Suprapubic skin (tissue), 4 donors: ENCODE measurements around the gene CFAP65.

Source experiments
- CTCF ChIP-seq, 2 donors: fragments of 200-600 bp in 1 of 2; fragments of 450-650 bp in 1 of 2; sonication (generic) in 1 of 2; IDR thresholded peaks; one replicate each; pipeline ENCODE4 v1.5.1; 2016 to 2019; ENCODE audit warnings: antibody characterized with exemption in 2 of 2, mild to moderate bottlenecking in 1 of 2, moderate library complexity in 1 of 2
- EP300 ChIP-seq: sonication (generic); formaldehyde crosslinking; IDR thresholded peaks from one replicate; pipeline ENCODE4 v1.6.1; 2017; ENCODE audit warnings: antibody characterized with exemption
- POLR2A ChIP-seq, 2 donors: fragments of 450-650 bp; IDR thresholded peaks; one replicate each; pipeline ENCODE4 v1.6.1; 2017; ENCODE audit warnings: antibody characterized with exemption in 2 of 2, mild to moderate bottlenecking in 2 of 2, moderate library complexity in 2 of 2
- POLR2AphosphoS5 ChIP-seq, 3 donors: sonication (generic); formaldehyde crosslinking; IDR thresholded peaks; one replicate each; pipeline ENCODE4 v1.6.1; 2017; ENCODE audit warnings: antibody characterized with exemption in 3 of 3

DNA sequence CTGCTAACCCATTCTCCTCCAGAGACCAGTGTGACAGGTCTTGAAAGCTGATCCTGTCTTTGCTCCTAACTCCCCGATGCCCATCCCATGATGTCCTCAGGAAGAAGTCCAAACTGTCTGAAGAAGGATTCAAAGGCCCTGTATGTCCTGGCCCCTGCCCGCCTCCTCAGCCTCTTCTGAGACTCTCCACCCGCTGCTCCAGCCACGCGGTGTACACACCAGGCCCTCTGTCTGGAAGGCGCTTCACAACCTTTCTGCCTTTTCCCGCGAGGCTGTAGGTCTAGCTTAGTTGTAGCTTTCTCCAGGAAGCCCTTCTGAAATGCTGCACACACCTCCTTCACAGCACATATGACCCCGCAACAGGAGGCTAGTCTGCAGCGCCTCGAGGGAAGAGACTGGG lies 24.6 kb downstream of the CFAP65 start:
- TF ChIP-seq CTCF (IDR thresholded peaks at IDR 0.05) = no peak
- TF ChIP-seq POLR2A (IDR thresholded peaks at IDR 0.05) = no peak
- no peak for TF ChIP-seq EP300
- no peak for TF ChIP-seq POLR2AphosphoS5 (IDR thresholded peaks at IDR 0.05)
